Peyer's patch (tissue), 4 donors: ENCODE results near the gene DACT3. TPM values are rescaled to one million over a fixed set of nuclear protein-coding genes. Genes with fewer than 3 reads are reported as not detected.

Source experiments
- DNase-seq, 3 donors: peaks; one replicate each; pipeline ENCODE4 v3.0.0-alpha.2; 2017 to 2019
- H3K27ac ChIP-seq, 4 donors: fragments of 200-600 bp; sonication (generic); one replicate each; pipeline ENCODE4 v1.5.1; 2016 to 2019
- H3K27me3 ChIP-seq, 2 donors: fragments of 200-600 bp; sonication (generic); one replicate each; pipeline ENCODE4 v1.5.1; 2019
- H3K36me3 ChIP-seq, 3 donors: fragments of 200-600 bp; sonication (generic); one replicate each; pipeline ENCODE4 v1.5.1; 2016 to 2019
- H3K4me1 ChIP-seq, 4 donors: fragments of 200-600 bp; sonication (generic); one replicate each; pipeline ENCODE4 v1.5.1; 2016 to 2019
- H3K4me3 ChIP-seq, 4 donors: fragments of 200-600 bp; sonication (generic); 1 replicate in 3 of 4; 2 replicates in 1 of 4; pipeline ENCODE4 v1.5.1; 2016 to 2019; ENCODE audit warnings: mild to moderate bottlenecking in 1 of 4
- H3K9me3 ChIP-seq, 4 donors: fragments of 200-600 bp; sonication (generic); one replicate each; pipeline ENCODE4 v1.5.1; 2016 to 2019; ENCODE audit warnings: mild to moderate bottlenecking in 1 of 4
- POLR2A ChIP-seq, 2 donors: fragments of 450-650 bp; IDR thresholded peaks; one replicate each; pipeline ENCODE4 v1.5.1; 2017; ENCODE audit warnings: antibody characterized with exemption in 2 of 2, mild to moderate bottlenecking in 2 of 2, moderate library complexity in 2 of 2
- total RNA-seq, 4 donors: library from RNA; depleted of rRNA; stranded (reverse); fragments of >200 nt; gene quantifications; one replicate each; pipeline ENCODE4 v1.1.0, GENCODE V29; 2016
- TF ChIP-seq, protein P1 (sequence below), 6 experiments: fragments of 450-650 bp in 4 of 6; fragments of 200-600 bp in 2 of 6; sonication (generic) in 1 of 6; IDR thresholded peaks; one replicate each; pipeline ENCODE4 v1.5.1; 2017 to 2019; ENCODE audit warnings: antibody characterized with exemption in 6 of 6, mild to moderate bottlenecking in 3 of 6, moderate library complexity in 1 of 6

DACT3 gene
- total RNA-seq, 4 donors from 2014 or later: 0.53 to 2.3 (median 1.4) TPM

- H3K9me3 ChIP-seq: no peaks in the 10 kb centered on the region
- no peaks in the 10 kb centered on the region for H3K36me3 ChIP-seq
Measured at GRCh38 chr19:46656541-46656940, 4.4 kb downstream of the DACT3 start.

DNA sequence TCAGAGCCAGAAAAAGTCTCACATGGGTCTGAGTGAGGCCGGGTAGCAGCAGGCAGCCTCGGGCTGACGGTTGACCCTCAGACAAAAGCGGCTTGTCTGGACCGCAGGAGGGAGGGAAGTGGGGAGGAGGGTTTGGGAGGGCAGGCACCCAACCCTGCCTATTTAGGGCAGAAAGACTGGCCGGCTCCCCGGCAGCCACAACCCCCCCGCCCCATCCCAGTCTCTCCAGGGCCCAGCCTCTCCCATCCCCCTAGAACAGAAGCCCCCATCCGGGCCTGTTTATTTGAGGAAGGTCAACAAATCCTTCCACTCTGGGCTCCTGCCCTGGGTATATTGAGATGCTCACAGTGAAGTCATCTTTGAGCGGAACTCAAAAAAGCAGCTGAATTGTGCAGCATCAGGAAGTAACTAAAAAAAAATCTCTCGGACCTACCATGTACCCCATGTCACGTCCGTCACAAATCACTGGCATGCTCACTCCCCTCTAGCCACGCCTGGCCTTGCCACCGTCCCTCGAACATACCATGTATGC lies 6.3 kb downstream of the DACT3 start:
- Histone ChIP-seq H3K4me1 (peaks cover 0 to 7% (median 3%) of the 10 kb centered on the region in 4 donors), H3K36me3 (no peaks in the 10 kb centered on the region), H3K27me3 (peaks cover 0 to 15% of the 10 kb centered on the region in 2 donors), H3K4me3 (no peak overlapping the region), H3K27ac (peak overlapping the region in 2 of 4 donors; percentile 70), H3K9me3 (no peaks in the 10 kb centered on the region)
- no peak for DNase-seq
- TF ChIP-seq, protein P1, sequence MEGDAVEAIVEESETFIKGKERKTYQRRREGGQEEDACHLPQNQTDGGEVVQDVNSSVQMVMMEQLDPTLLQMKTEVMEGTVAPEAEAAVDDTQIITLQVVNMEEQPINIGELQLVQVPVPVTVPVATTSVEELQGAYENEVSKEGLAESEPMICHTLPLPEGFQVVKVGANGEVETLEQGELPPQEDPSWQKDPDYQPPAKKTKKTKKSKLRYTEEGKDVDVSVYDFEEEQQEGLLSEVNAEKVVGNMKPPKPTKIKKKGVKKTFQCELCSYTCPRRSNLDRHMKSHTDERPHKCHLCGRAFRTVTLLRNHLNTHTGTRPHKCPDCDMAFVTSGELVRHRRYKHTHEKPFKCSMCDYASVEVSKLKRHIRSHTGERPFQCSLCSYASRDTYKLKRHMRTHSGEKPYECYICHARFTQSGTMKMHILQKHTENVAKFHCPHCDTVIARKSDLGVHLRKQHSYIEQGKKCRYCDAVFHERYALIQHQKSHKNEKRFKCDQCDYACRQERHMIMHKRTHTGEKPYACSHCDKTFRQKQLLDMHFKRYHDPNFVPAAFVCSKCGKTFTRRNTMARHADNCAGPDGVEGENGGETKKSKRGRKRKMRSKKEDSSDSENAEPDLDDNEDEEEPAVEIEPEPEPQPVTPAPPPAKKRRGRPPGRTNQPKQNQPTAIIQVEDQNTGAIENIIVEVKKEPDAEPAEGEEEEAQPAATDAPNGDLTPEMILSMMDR (IDR thresholded peaks at IDR 0.05): no peak
- TF ChIP-seq POLR2A (IDR thresholded peaks at IDR 0.05): no peak

More at GRCh38 chr19:46656541-46656940, 4.4 kb downstream of the DACT3 start:
- no peak for DNase-seq
- Histone ChIP-seq H3K4me3 (no peak overlapping the region), H3K27me3 (peaks cover 3 to 19% of the 10 kb centered on the region in 2 donors), H3K4me1 (peaks cover 0 to 19% (median 14%) of the 10 kb centered on the region in 4 donors), H3K27ac (no peak overlapping the region)
- TF ChIP-seq, protein P1 (IDR thresholded peaks at IDR 0.05): no peak
- TF ChIP-seq POLR2A (IDR thresholded peaks at IDR 0.05): no peak

DNA sequence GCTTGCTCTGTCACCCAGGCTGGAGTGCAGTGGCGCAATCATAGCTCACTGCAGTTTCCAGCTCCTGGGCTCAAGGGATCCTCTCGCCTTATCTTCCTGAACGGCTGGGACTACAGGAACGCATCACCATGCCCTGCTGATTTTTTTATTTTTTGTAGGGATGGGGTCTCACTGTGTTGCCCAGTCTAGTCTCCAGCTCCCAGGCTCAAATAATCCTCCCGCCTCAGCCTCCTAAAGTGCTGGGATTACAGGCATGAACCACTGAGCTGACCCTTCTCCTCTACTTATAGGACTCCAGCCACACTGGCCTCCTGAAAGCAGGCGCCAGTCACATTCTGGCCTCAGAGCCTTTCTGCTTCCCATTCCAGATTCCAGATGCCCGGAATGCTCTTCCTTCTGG lies 10.5 kb downstream of the DACT3 start:
- Histone ChIP-seq H3K4me3 (no peak overlapping the region), H3K27me3 (peaks cover 0 to 5% of the 10 kb centered on the region in 2 donors), H3K4me1 (no peaks in the 10 kb centered on the region), H3K27ac (no peak overlapping the region), H3K36me3 (no peaks in the 10 kb centered on the region), H3K9me3 (no peaks in the 10 kb centered on the region)
- no peak for DNase-seq
- TF ChIP-seq, protein P1 (IDR thresholded peaks at IDR 0.05): no peak
- TF ChIP-seq POLR2A (IDR thresholded peaks at IDR 0.05): no peak

DNA sequence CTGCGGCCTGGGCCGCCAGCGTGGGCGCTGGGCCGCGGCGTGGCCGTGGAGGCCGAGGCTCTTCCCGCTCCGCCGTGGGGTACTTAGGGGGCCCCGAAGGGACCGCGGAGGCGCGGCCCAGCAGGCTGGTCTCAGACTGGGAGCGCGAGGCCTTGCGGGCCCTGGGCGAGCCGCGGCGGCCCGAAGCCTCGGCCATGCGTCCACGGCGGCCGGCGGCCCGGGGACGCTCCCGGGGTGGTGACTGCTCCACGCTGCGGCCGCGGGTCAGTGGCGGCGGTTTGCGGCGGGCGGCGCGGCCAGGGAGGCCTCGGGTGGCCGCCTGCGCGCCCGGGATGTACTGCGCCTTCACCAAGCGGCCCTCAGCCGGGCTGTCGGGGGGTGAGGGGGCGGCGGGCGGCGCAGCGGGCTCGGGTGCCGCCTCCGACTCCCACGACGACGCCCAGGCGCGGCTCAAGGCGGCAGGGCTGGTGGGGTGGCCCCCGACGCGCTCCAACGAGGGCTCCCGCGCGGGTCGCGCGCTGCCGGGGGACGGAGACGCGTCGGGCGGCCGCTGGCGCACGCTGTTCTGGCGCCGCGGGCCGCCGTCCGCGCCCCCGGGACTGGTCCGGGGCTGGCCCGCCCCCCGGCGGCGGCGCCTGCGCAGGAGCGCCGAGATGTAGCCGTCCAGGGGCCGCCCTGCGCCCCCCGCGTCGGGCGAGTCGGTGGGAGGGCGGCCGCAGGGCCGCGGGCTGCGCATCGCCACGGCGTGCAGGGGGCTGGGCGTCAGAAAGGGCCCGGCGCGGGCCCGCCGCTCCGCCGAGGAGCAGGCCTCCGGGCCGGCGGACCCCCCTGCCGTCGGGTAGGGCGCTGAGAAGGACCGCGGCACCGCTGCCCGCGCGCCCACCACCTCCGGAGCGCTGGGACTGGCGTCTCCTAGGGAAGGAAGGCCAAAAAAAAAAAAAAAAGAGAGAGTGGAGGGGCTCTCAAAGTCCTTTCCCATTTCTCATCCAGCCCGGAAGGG lies 11.7 kb downstream of the DACT3 start:
- H3K27me3 ChIP-seq: peaks cover 0 to 5% of the 10 kb centered on the region in 2 donors
- no peaks in the 10 kb centered on the region for H3K36me3 ChIP-seq
- H3K9me3 ChIP-seq: no peaks in the 10 kb centered on the region
- DNase-seq: no peak
- peaks cover 0 to 8% (median 0%) of the 10 kb centered on the region in 4 donors for H3K4me1 ChIP-seq
- TF ChIP-seq, protein P1 (IDR thresholded peaks at IDR 0.05): no peak
- no peak for TF ChIP-seq POLR2A (IDR thresholded peaks at IDR 0.05)
- no peak overlapping the region for H3K27ac ChIP-seq
- H3K4me3 ChIP-seq: no peak overlapping the region

GRCh38 chr19:46648060-46648960 lies 12.7 kb downstream of the DACT3 start:
- TF ChIP-seq, protein P1 (IDR thresholded peaks at IDR 0.05): no peak
- no peak for TF ChIP-seq POLR2A (IDR thresholded peaks at IDR 0.05)
- no peak for DNase-seq
- Histone ChIP-seq H3K4me3 (no peak overlapping the region), H3K4me1 (peaks cover 0 to 8% (median 0%) of the 10 kb centered on the region in 4 donors), H3K36me3 (no peaks in the 10 kb centered on the region), H3K9me3 (no peaks in the 10 kb centered on the region), H3K27ac (no peak overlapping the region), H3K27me3 (peaks cover 0 to 5% of the 10 kb centered on the region in 2 donors)
